Right lobe of liver (tissue), 4 donors: Measurements from ENCODE around the gene FCHO1.

Source experiments
- POLR2A ChIP-seq: fragments of 450-650 bp; IDR thresholded peaks from one replicate; pipeline ENCODE4 v1.6.1; 2017; ENCODE audit warnings: antibody characterized with exemption, mild to moderate bottlenecking
- TF ChIP-seq, protein P1 (sequence below), 4 donors: fragments of 200-600 bp in 3 of 4; fragments of 450-650 bp in 1 of 4; IDR thresholded peaks; one replicate each; pipeline versions ENCODE4 v1.5.1 to v1.8.0; 2016 to 2022; ENCODE audit warnings: antibody characterized with exemption in 4 of 4, mild to moderate bottlenecking in 2 of 4
- donor health status: DM: no; HTN: no; CAD: no.
- donor health status: DM: no; HTN: no; CAD: no.
- donor health status: DM: no; HTN: yes; CAD: no.

DNA sequence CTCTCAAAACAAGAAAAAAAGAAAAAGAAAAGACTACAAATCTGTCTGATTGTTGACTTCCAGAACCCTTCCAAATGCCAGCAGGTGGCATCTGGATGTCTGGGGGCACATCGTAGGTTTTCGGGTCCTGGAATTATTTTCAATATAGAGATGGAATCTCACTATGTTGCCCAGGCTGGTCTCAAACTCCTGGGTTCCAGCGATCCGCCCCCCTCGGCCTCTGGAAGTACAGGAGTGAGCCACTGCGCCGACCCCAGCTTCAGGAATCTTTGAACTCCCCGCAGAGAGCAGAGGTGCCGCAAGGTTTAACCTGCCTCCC, 43.1 kb downstream of the FCHO1 start:
- TF ChIP-seq, protein P1, sequence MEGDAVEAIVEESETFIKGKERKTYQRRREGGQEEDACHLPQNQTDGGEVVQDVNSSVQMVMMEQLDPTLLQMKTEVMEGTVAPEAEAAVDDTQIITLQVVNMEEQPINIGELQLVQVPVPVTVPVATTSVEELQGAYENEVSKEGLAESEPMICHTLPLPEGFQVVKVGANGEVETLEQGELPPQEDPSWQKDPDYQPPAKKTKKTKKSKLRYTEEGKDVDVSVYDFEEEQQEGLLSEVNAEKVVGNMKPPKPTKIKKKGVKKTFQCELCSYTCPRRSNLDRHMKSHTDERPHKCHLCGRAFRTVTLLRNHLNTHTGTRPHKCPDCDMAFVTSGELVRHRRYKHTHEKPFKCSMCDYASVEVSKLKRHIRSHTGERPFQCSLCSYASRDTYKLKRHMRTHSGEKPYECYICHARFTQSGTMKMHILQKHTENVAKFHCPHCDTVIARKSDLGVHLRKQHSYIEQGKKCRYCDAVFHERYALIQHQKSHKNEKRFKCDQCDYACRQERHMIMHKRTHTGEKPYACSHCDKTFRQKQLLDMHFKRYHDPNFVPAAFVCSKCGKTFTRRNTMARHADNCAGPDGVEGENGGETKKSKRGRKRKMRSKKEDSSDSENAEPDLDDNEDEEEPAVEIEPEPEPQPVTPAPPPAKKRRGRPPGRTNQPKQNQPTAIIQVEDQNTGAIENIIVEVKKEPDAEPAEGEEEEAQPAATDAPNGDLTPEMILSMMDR (IDR thresholded peaks at IDR 0.05), result no peak
- TF ChIP-seq POLR2A, result no peak
